ENCODE measurements around the gene ARPC2. TPM values are rescaled to one million over a fixed set of nuclear protein-coding genes. Genes with fewer than 3 reads are reported as not detected.
A peak's percentile ranks its signal among the peaks of the same experiment; 100 is the strongest.

Gene ARPC2
- total and polyA plus RNA-seq, 10 of the 15 experiments (the other 5 are each of a cell fraction or from before 2014, with no cell fraction given), result 440 to 980 (median 709) TPM

GRCh38 chr2:218301176-218301819 lies 84.3 kb downstream of the ARPC2 start:
- ChIA-PET POLR2A (interaction anchor here (0.8 to 2.0 kb wide), 5 partner anchors 15 to 408 kb away, joined by 3 to 10 read pairs (median 4); partner anchors contain the start of gene CATIP), RAD21 (ENCODE audit: unreplicated experiment) (interaction anchor here (0.7 to 2.2 kb wide), 12 partner anchors 8 to 382 kb away, joined by 3 to 34 read pairs (median 4); partner anchors contain the start of genes CATIP and CTDSP1), SMC1A (ENCODE audit: uncharacterized antibody, unreplicated experiment) (interaction anchor here (0.6 to 5.5 kb wide), 21 partner anchors 10 to 386 kb away, joined by 3 to 70 read pairs (median 5); partner anchors contain the start of genes AAMP, CATIP and PNKD), CTCF (interaction anchor here (0.7 to 8.5 kb wide), 34 partner anchors 9 to 386 kb away, joined by 3 to 138 read pairs (median 5); partner anchors contain the start of genes AAMP, CATIP, PNKD and TMBIM1)
- no TSS peak for BruUV-seq (replicated peaks)
- H2AFZ ChIP-seq (ENCODE audit: control insufficient read depth, low read depth, low read length), result peak overlapping the region; percentile 60
- intact Hi-C loops (cut with micrococcal nuclease; ENCODE audit: unreplicated experiment), result loop anchor here (1.0 to 5.0 kb wide), 4 partner anchors 55 to 546 kb away; partner anchors contain the start of gene CATIP
- peak; percentile 82 for DNase-seq (ENCODE audit: low read depth, low spot score)
- no peak overlapping the region for H3K27ac ChIP-seq (ENCODE audit: control insufficient read depth, insufficient read depth)
- H4K20me1 ChIP-seq (ENCODE audit: control insufficient read depth, insufficient read depth), result no peaks in the 10 kb centered on the region
- WGBS (ENCODE audit: insufficient coverage, insufficient replicate concordance, low lambda C conversion rate, missing lambda C conversion rate), result 12% methylated on average over 9 of the region's 9 CpGs
- no peaks in the 10 kb centered on the region for H3K9me3 ChIP-seq (replicated peaks; ENCODE audit: control insufficient read depth, insufficient read depth, low read length)
- ATAC-seq, result peak; percentile 97
- no peak overlapping the region for H3K4me2 ChIP-seq (ENCODE audit: control insufficient read depth, insufficient read depth)
- H3K79me2 ChIP-seq (ENCODE audit: control insufficient read depth, insufficient read depth, low read length), result no peaks in the 10 kb centered on the region
- FAIRE-seq, result peak; percentile 99
- H3K9ac ChIP-seq (ENCODE audit: control insufficient read depth, insufficient read depth, low read length), result no peak overlapping the region
- no peaks in the 10 kb centered on the region for H3K36me3 ChIP-seq (ENCODE audit: control insufficient read depth in 2 of 2, insufficient read depth in 2 of 2, low read length in 1 of 2)
- H3K27me3 ChIP-seq (replicated peaks in 1 of 2; ENCODE audit: control insufficient read depth in 2 of 2, insufficient read depth in 2 of 2, low read length in 1 of 2), result no peaks in the 10 kb centered on the region
- H3K4me1 ChIP-seq (ENCODE audit: control insufficient read depth, insufficient read depth, low read length), result no peaks in the 10 kb centered on the region
- no peak overlapping the region for H3K4me3 ChIP-seq
- in situ Hi-C loops (cut with MboI), result no loop called here
- TF ChIP-seq PBX3 (IDR thresholded peaks at IDR 0.05; ENCODE audit: insufficient replicate concordance, low read depth, low read length) (no peak), RAD51 (IDR thresholded peaks at IDR 0.05) (no peak), RB1 (IDR thresholded peaks at IDR 0.05; ENCODE audit: borderline replicate concordance) (0 out of 2 replicates have a peak, but pooled peaks have one; percentile 52), NFYA (IDR thresholded peaks at IDR 0.05; ENCODE audit: borderline replicate concordance, low read depth, low read length) (no peak), IKZF1 (conservative IDR thresholded peaks at IDR 0.05) (peak; percentile 34; the same call in 1 of the 2 replicates), CHD2 (IDR thresholded peaks at IDR 0.05; ENCODE audit: borderline replicate concordance, low read depth, low read length) (no peak), EED (IDR thresholded peaks at IDR 0.05; ENCODE audit: low read depth) (no peak), GATAD2B (conservative IDR thresholded peaks at IDR 0.05; ENCODE audit: low read depth) (no peak), KDM1A (IDR thresholded peaks at IDR 0.05; ENCODE audit: borderline replicate concordance) (no peak), ZNF274 (IDR thresholded peaks at IDR 0.05; ENCODE audit: insufficient read depth, insufficient read length) (no peak), IRF4 (IDR thresholded peaks at IDR 0.05; ENCODE audit: low read depth, low read length) (no peak), TCF12 (IDR thresholded peaks at IDR 0.05; ENCODE audit: low read depth, low read length) (0 out of 2 replicates have a peak, but pooled peaks have one; percentile 29), E2F4 (IDR thresholded peaks at IDR 0.05; ENCODE audit: low read depth, low read length) (no peak), RELB (IDR thresholded peaks at IDR 0.05; ENCODE audit: low read depth) (peak; percentile 35; the same call in 1 of the 2 replicates), NFIC (IDR thresholded peaks at IDR 0.05; ENCODE audit: low read depth, low read length) (no peak), SIX5 (IDR thresholded peaks at IDR 0.05; ENCODE audit: low read depth, low read length, severe bottlenecking) (no peak), BCL3 (IDR thresholded peaks at IDR 0.05; ENCODE audit: borderline replicate concordance, insufficient read depth, low read depth, low read length, poor library complexity, severe bottlenecking) (no peak), STAT1 (conservative IDR thresholded peaks at IDR 0.05) (peak; percentile 94), SMC3 (IDR thresholded peaks at IDR 0.05; ENCODE audit: borderline replicate concordance, low read length) (peak; percentile 95)

Measured in GM12878 (cell line).